OCI-LY3 (cell line): ENCODE measurements around the gene JADE1.

Experiments used
- H2AFZ ChIP-seq: fragments of 200-600, 300-600 bp; shearing (Covaris generic); 2 replicates; pipeline ENCODE4 v1.6.0; 2014; ENCODE audit warnings: antibody characterized with exemption, low read depth, low read length
- H3K27ac ChIP-seq: fragments of 200-600, 300-600 bp; sonication (generic); 2 replicates; pipeline ENCODE4 v1.5.1; 2014; ENCODE audit warnings: mild to moderate bottlenecking, low read length, moderate library complexity, mixed read lengths
- H3K27me3 ChIP-seq: fragments of 200-600, 300-600 bp; sonication (generic); 2 replicates; pipeline ENCODE4 v1.6.1; 2014; ENCODE audit warnings: low read depth, low read length, mixed read lengths
- H3K36me3 ChIP-seq: fragments of 200-600, 300-600 bp; sonication (generic); replicated peaks from 2 replicates; pipeline ENCODE3; 2014; ENCODE audit warnings: low read depth, low read length, mixed read lengths
- H3K4me1 ChIP-seq: fragments of 300-600, 200-600 bp; sonication (generic); 2 replicates; pipeline ENCODE4 v1.6.1; 2014; ENCODE audit warnings: low read length, mixed read lengths
- H3K4me2 ChIP-seq: fragments of 200-600, 300-600 bp; sonication (generic); 2 replicates; pipeline ENCODE4 v1.6.1; 2014; ENCODE audit warnings: low read length, mixed read lengths
- H3K4me3 ChIP-seq: fragments of 300-600, 200-600 bp; sonication (generic); 2 replicates; pipeline ENCODE4 v1.5.1; 2014; ENCODE audit warnings: antibody characterized with exemption, mild to moderate bottlenecking, low read length, moderate library complexity
- H3K79me2 ChIP-seq: fragments of 300-600, 200-600 bp; shearing (Covaris generic); 2 replicates; pipeline ENCODE4 v1.6.1; 2014; ENCODE audit warnings: mild to moderate bottlenecking, low read length, mixed read lengths
- H3K9ac ChIP-seq: fragments of 300-600, 200-600 bp; shearing (Covaris generic); 2 replicates; pipeline ENCODE4 v1.6.0; 2014; ENCODE audit warnings: mild to moderate bottlenecking, low read length, moderate library complexity
- H3K9me3 ChIP-seq: fragments of 200-600, 300-600 bp; shearing (Covaris generic); 2 replicates; pipeline ENCODE4 v1.6.1; 2014; ENCODE audit warnings: low read length, mixed read lengths; ENCODE audit not compliant: insufficient read depth
- H4K20me1 ChIP-seq: fragments of 200-600, 300-600 bp; sonication (generic); 2 replicates; pipeline ENCODE4 v1.6.1; 2016; ENCODE audit warnings: low read length, mixed read lengths; ENCODE audit not compliant: insufficient read depth
- CTCF ChIP-seq: fragments of 200-600, 300-600 bp; sonication (generic); IDR thresholded peaks from 2 replicates; pipeline ENCODE4 v1.5.1; 2014; ENCODE audit warnings: antibody characterized with exemption, low read length, low read depth
- EZH2phosphoT487 ChIP-seq: fragments of 200-600 bp; shearing (Covaris generic); IDR thresholded peaks from 2 replicates; pipeline ENCODE4 v1.6.1; 2018; ENCODE audit warnings: antibody characterized with exemption, mixed run types, low read depth

The JADE1 gene

DNA sequence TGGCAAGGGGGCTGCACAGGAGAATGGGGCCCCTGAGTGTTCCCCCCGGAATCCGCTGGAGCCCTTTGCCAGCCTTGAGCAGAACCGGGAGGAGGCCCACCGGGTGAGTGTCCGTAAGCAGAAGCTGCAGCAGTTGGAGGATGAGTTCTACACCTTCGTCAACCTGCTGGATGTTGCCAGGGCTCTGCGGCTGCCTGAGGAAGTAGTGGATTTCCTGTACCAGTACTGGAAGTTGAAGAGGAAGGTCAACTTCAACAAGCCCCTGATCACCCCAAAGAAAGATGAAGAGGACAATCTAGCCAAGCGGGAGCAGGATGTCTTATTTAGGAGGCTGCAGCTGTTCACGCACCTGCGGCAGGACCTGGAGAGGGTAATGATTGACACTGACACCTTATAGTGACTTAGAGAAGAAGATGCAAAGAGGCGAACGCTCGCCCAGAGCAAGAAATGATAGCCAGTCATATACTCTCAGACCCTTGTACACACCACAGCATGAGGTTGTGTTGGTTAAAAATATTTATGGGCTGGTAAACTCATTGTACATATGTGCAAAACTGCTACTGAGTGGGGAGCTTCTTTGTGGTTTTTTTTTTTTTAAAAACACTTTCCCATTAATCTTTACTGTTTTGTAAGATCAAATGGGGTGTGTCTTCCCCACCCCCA, 52.5 kb downstream of the JADE1 start:
- peak overlapping the region; percentile 54 for H3K4me3 ChIP-seq
- TF ChIP-seq EZH2phosphoT487 (no peak), CTCF (no peak)
- no peak overlapping the region for H2AFZ ChIP-seq
- H3K79me2 ChIP-seq = peaks cover 16% of the 10 kb centered on the region
- H3K4me2 ChIP-seq = peak overlapping the region; percentile 78
- H4K20me1 ChIP-seq = 0 out of 2 replicates have a peak, but pooled peaks cover 5% of the 10 kb centered on the region
- no peaks in the 10 kb centered on the region for H3K9me3 ChIP-seq
- H3K27me3 ChIP-seq = no peaks in the 10 kb centered on the region
- peaks cover 56% of the 10 kb centered on the region for H3K36me3 ChIP-seq
- peak overlapping the region; percentile 87 for H3K27ac ChIP-seq
- H3K9ac ChIP-seq = peak overlapping the region; percentile 45; the same call in 1 of the 2 replicates
- peaks cover 52% of the 10 kb centered on the region for H3K4me1 ChIP-seq

- TF ChIP-seq CTCF = no peak
- no peak for TF ChIP-seq EZH2phosphoT487
- 0 out of 2 replicates have a peak, but pooled peaks cover 5% of the 10 kb centered on the region for H4K20me1 ChIP-seq
- no peaks in the 10 kb centered on the region for H3K27me3 ChIP-seq
- H3K27ac ChIP-seq = peak overlapping the region; percentile 87
- peaks cover 16% of the 10 kb centered on the region for H3K79me2 ChIP-seq
- H3K9ac ChIP-seq = peak overlapping the region; percentile 45; the same call in 1 of the 2 replicates
- H3K4me2 ChIP-seq = peak overlapping the region; percentile 78
- no peaks in the 10 kb centered on the region for H3K9me3 ChIP-seq
- peaks cover 52% of the 10 kb centered on the region for H3K4me1 ChIP-seq
- H2AFZ ChIP-seq = no peak overlapping the region
- H3K4me3 ChIP-seq = peak overlapping the region; percentile 54
- peaks cover 56% of the 10 kb centered on the region for H3K36me3 ChIP-seq
These were observed 53.3 kb downstream of the JADE1 start for GRCh38 chr4:128862608-128863311.

- peaks cover 60% of the 10 kb centered on the region for H3K36me3 ChIP-seq
- H3K9ac ChIP-seq = peak overlapping the region; percentile 45; the same call in 1 of the 2 replicates
- TF ChIP-seq EZH2phosphoT487 = no peak
- peak; percentile 91 for TF ChIP-seq CTCF
- H3K4me1 ChIP-seq = peaks cover 52% of the 10 kb centered on the region
- peak overlapping the region; percentile 54 for H3K4me3 ChIP-seq
- H2AFZ ChIP-seq = no peak overlapping the region
- no peaks in the 10 kb centered on the region for H3K27me3 ChIP-seq
- peak overlapping the region; percentile 78 for H3K4me2 ChIP-seq
- H3K27ac ChIP-seq = peak overlapping the region; percentile 87
- no peaks in the 10 kb centered on the region for H3K9me3 ChIP-seq
- H4K20me1 ChIP-seq = 0 out of 2 replicates have a peak, but pooled peaks cover 5% of the 10 kb centered on the region
- H3K79me2 ChIP-seq = peaks cover 16% of the 10 kb centered on the region
These were observed 54.0 kb downstream of the JADE1 start for GRCh38 chr4:128863312-128864075.

DNA sequence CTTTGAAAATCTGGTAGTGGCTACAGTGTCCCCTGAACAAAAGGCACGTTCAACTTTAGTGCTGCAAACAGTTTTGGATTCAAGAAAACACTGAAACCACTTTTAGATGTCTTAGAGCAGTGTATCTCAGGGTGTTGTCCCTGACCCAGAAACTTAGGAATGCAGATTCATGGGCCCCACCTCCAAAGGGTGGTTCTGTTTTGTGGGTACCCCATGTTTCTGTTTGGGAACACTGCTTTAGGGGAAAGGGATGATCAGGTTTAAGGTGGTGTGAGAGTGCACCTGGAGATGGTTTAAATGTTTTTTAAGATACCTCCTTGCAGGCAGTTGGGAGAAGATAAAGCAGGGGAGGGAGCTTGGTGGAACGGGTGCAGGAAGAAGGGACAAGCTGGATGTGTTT, 55.6 kb downstream of the JADE1 start:
- Histone ChIP-seq H3K4me2 (no peak overlapping the region), H3K4me1 (peaks cover 39% of the 10 kb centered on the region), H2AFZ (no peak overlapping the region), H3K9me3 (no peaks in the 10 kb centered on the region), H3K9ac (no peak overlapping the region), H3K27me3 (no peaks in the 10 kb centered on the region), H3K4me3 (no peak overlapping the region), H3K79me2 (peaks cover 16% of the 10 kb centered on the region), H3K36me3 (peaks cover 65% of the 10 kb centered on the region), H3K27ac (no peak overlapping the region), H4K20me1 (0 out of 2 replicates have a peak, but pooled peaks cover 5% of the 10 kb centered on the region)
- no peak for TF ChIP-seq EZH2phosphoT487
- no peak for TF ChIP-seq CTCF
